HEK293 (cell line): Measurements from ENCODE around the gene ZNF821.
A peak's percentile ranks its signal among the peaks of the same experiment; 100 is the strongest.

Experiments used
- CTCF ChIA-PET: fragments of 350-600 bp; formaldehyde crosslinking; extraction: SDS; loops from one replicate; lab custom pipeline; 2021; ENCODE audit warnings: antibody characterized with exemption; lab: Yijun Ruan, JAX
- POLR2A ChIA-PET: fragments of 300-600 bp; formaldehyde crosslinking; extraction: SDS; loops from one replicate; lab custom pipeline; 2020; ENCODE audit warnings: antibody characterized with exemption, inconsistent platforms; lab: Yijun Ruan, JAX
- H3K27ac ChIP-seq: fragments of 200-500 bp; sonication (Bioruptor generic); 2 replicates; pipeline ENCODE4 v1.5.1; 2014; ENCODE audit warnings: low read depth, low read length, control low read depth, inconsistent platforms; ENCODE audit errors: extremely low read depth
- H3K36me3 ChIP-seq, 2 experiments: fragments of 200-500 bp in 1 of 2; sonication (Bioruptor generic) in 1 of 2; 1 replicate in 1 of 2; 2 replicates in 1 of 2; pipeline ENCODE4 v1.5.1; 2014 to 2017; ENCODE audit warnings: inconsistent platforms in 2 of 2, low read length in 2 of 2; ENCODE audit not compliant: control insufficient read depth in 2 of 2, insufficient read depth in 1 of 2
- H3K4me1 ChIP-seq: fragments of 200-500 bp; sonication (Bioruptor generic); 2 replicates; pipeline ENCODE4 v1.5.1; 2014; ENCODE audit warnings: mild to moderate bottlenecking, low read length, inconsistent platforms; ENCODE audit not compliant: control insufficient read depth, insufficient read depth
- H3K4me3 ChIP-seq: 2 replicates; pipeline ENCODE4 v1.5.1; 2011; ENCODE audit warnings: low read depth, mild to moderate bottlenecking, control low read depth, low read length, moderate library complexity
- H3K9me3 ChIP-seq: fragments of 200-500 bp; sonication (Bioruptor generic); 2 replicates; pipeline ENCODE4 v1.5.1; 2014; ENCODE audit warnings: low read depth, low read length, inconsistent platforms; ENCODE audit not compliant: control insufficient read depth, insufficient read depth
- BCL11B ChIP-seq: fragments of 450-650 bp; formaldehyde crosslinking; IDR thresholded peaks from 2 replicates; pipeline ENCODE4 v1.5.1; 2016; ENCODE audit warnings: low read depth, missing biosample characterization, missing genetic modification characterization
- EGR2 ChIP-seq: fragments of 450-650 bp; formaldehyde crosslinking; IDR thresholded peaks from 2 replicates; pipeline ENCODE4 v1.5.1; 2016; ENCODE audit warnings: low read depth, missing biosample characterization, missing genetic modification characterization
- KLF8 ChIP-seq: fragments of 450-650 bp; formaldehyde crosslinking; IDR thresholded peaks from 2 replicates; pipeline ENCODE4 v1.5.1; 2016; ENCODE audit warnings: missing biosample characterization, missing genetic modification characterization
- RBAK ChIP-seq: fragments of 450-650 bp; formaldehyde crosslinking; IDR thresholded peaks from 2 replicates; pipeline ENCODE4 v1.5.1; 2016; ENCODE audit warnings: missing biosample characterization, missing genetic modification characterization
- REPIN1 ChIP-seq: fragments of 450-650 bp; formaldehyde crosslinking; IDR thresholded peaks from 2 replicates; pipeline ENCODE4 v1.5.1; 2017; ENCODE audit warnings: missing biosample characterization, missing genetic modification characterization, low read depth
- SALL2 ChIP-seq: fragments of 450-650 bp; formaldehyde crosslinking; IDR thresholded peaks from 2 replicates; pipeline ENCODE4 v1.5.0; 2017; ENCODE audit warnings: missing biosample characterization, mild to moderate bottlenecking, missing genetic modification characterization, borderline replicate concordance
- SCRT2 ChIP-seq: fragments of 450-650 bp; formaldehyde crosslinking; IDR thresholded peaks from 2 replicates; pipeline ENCODE4 v1.5.1; 2016; ENCODE audit warnings: missing biosample characterization, missing genetic modification characterization
- SP2 ChIP-seq: fragments of 450-650 bp; formaldehyde crosslinking; IDR thresholded peaks from 2 replicates; pipeline ENCODE4 v1.5.1; 2016; ENCODE audit warnings: missing biosample characterization, missing genetic modification characterization
- SP3 ChIP-seq: fragments of 450-650 bp; formaldehyde crosslinking; IDR thresholded peaks from 2 replicates; pipeline ENCODE4 v1.5.1; 2016; ENCODE audit warnings: missing biosample characterization, missing genetic modification characterization
- ZBTB1 ChIP-seq: fragments of 450-650 bp; formaldehyde crosslinking; IDR thresholded peaks from 2 replicates; pipeline ENCODE4 v1.5.1; 2016; ENCODE audit warnings: missing biosample characterization, missing genetic modification characterization
- ZBTB17 ChIP-seq: fragments of 450-650 bp; formaldehyde crosslinking; IDR thresholded peaks from 2 replicates; pipeline ENCODE4 v1.5.1; 2016; ENCODE audit warnings: missing biosample characterization, missing genetic modification characterization
- ZBTB8A ChIP-seq: fragments of 450-650 bp; formaldehyde crosslinking; IDR thresholded peaks from 2 replicates; pipeline ENCODE4 v1.5.1; 2016; ENCODE audit warnings: missing biosample characterization, missing genetic modification characterization
- ZNF155 ChIP-seq: fragments of 450-650 bp; formaldehyde crosslinking; IDR thresholded peaks from 2 replicates; pipeline ENCODE4 v1.5.1; 2016; ENCODE audit warnings: missing biosample characterization, missing genetic modification characterization
- ZNF175 ChIP-seq: fragments of 450-650 bp; formaldehyde crosslinking; IDR thresholded peaks from 2 replicates; pipeline ENCODE4 v1.5.1; 2016; ENCODE audit warnings: missing biosample characterization, missing genetic modification characterization
- ZNF2 ChIP-seq: fragments of 450-650 bp; formaldehyde crosslinking; IDR thresholded peaks from 2 replicates; pipeline ENCODE4 v1.5.1; 2016; ENCODE audit warnings: missing biosample characterization, missing genetic modification characterization
- ZNF223 ChIP-seq: fragments of 450-650 bp; formaldehyde crosslinking; IDR thresholded peaks from 2 replicates; pipeline ENCODE4 v1.5.1; 2016; ENCODE audit warnings: missing biosample characterization, missing genetic modification characterization
- ZNF302 ChIP-seq: fragments of 450-650 bp; formaldehyde crosslinking; IDR thresholded peaks from 2 replicates; pipeline ENCODE4 v1.5.1; 2016; ENCODE audit warnings: missing biosample characterization, missing genetic modification characterization, low read depth
- ZNF366 ChIP-seq: fragments of 450-650 bp; formaldehyde crosslinking; conservative IDR thresholded peaks from 2 replicates; pipeline ENCODE4 v1.5.1; 2016; ENCODE audit warnings: missing biosample characterization, missing genetic modification characterization
- ZNF404 ChIP-seq: fragments of 450-650 bp; formaldehyde crosslinking; IDR thresholded peaks from 2 replicates; pipeline ENCODE4 v1.5.1; 2017; ENCODE audit warnings: missing biosample characterization, missing genetic modification characterization
- ZNF416 ChIP-seq: fragments of 450-650 bp; formaldehyde crosslinking; IDR thresholded peaks from 2 replicates; pipeline ENCODE4 v1.5.1; 2016; ENCODE audit warnings: missing biosample characterization, missing genetic modification characterization
- ZNF518A ChIP-seq: fragments of 450-650 bp; formaldehyde crosslinking; conservative IDR thresholded peaks from 2 replicates; pipeline ENCODE4 v1.5.1; 2016; ENCODE audit warnings: low read depth, missing biosample characterization, missing genetic modification characterization
- ZNF544 ChIP-seq: fragments of 450-650 bp; formaldehyde crosslinking; IDR thresholded peaks from 2 replicates; pipeline ENCODE4 v1.5.0; 2017; ENCODE audit warnings: missing biosample characterization, missing genetic modification characterization
- ZNF571 ChIP-seq: fragments of 450-650 bp; formaldehyde crosslinking; IDR thresholded peaks from 2 replicates; pipeline ENCODE4 v1.5.0; 2017; ENCODE audit warnings: missing biosample characterization, missing genetic modification characterization
- ZNF645 ChIP-seq: fragments of 450-650 bp; formaldehyde crosslinking; IDR thresholded peaks from 2 replicates; pipeline ENCODE4; 2016; ENCODE audit warnings: missing biosample characterization, missing genetic modification characterization
- ZNF76 ChIP-seq: fragments of 450-650 bp; formaldehyde crosslinking; IDR thresholded peaks from 2 replicates; pipeline ENCODE4; 2016; ENCODE audit warnings: low read depth, missing biosample characterization, missing genetic modification characterization, borderline replicate concordance
- ZNF837 ChIP-seq: fragments of 450-650 bp; formaldehyde crosslinking; IDR thresholded peaks from 2 replicates; pipeline ENCODE4 v1.5.1; 2016; ENCODE audit warnings: missing biosample characterization, missing genetic modification characterization
- TF ChIP-seq, protein P1 (sequence below): fragments of 450-650 bp; formaldehyde crosslinking; IDR thresholded peaks from 2 replicates; pipeline ENCODE4 v1.5.1; 2016; ENCODE audit warnings: missing biosample characterization, missing genetic modification characterization

Gene ZNF821

DNA sequence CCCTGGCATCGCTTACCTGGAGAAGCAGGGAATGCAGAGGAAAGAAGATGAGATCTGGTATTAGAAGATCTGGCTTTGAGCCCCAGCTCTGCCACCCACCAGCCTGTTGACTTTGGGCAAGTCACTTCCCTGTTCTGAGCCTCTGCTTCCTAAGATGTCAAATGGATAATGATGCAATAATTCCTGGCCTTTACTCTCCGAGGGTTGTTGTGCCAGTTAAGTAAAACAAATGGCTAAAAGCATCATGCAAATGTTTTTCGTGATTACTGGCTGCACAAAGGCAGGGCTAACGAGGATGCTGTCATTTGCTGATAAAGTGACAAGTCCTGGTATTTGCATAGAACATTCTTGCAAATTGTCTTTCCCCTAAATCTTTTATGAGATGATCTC, 1.3 kb upstream of the ZNF821 start:
- Histone ChIP-seq H3K36me3 (peaks cover 0 to 12% of the 10 kb centered on the region in 2 experiments; a peak in 1 of 3 replicates), H3K4me3 (no peak overlapping the region)
- POLR2A ChIA-PET: interaction anchor here (0.7 to 1.4 kb wide), 5 partner anchors 9 to 72 kb away, joined by 3 to 8 read pairs (median 4); partner anchors contain the start of gene IST1
- peak; percentile 20; the same call in 1 of the 2 replicates for TF ChIP-seq ZNF518A (tag by site-specific recombination)
- TF ChIP-seq ZNF366 (tag by site-specific recombination): 0 out of 2 replicates have a peak, but pooled peaks have one; percentile 15
- TF ChIP-seq ZBTB17 (tag by site-specific recombination): 0 out of 2 replicates have a peak, but pooled peaks have one; percentile 14
- TF ChIP-seq SCRT2 (tag by site-specific recombination): peak; percentile 63; the same call in 1 of the 2 replicates
- TF ChIP-seq RBAK: no peak
- TF ChIP-seq, all 188 proteins: peak for 4
- CTCF ChIA-PET: interaction anchor here (0.7 to 1.9 kb wide), 3 partner anchors 77 to 213 kb away, joined by 3 to 7 read pairs (median 3); partner anchors contain the start of gene HPR
- H3K27ac ChIP-seq: no peak overlapping the region
- H3K4me1 ChIP-seq: 0 out of 2 replicates have a peak, but pooled peaks cover 2% of the 10 kb centered on the region
- H3K9me3 ChIP-seq: no peaks in the 10 kb centered on the region

DNA sequence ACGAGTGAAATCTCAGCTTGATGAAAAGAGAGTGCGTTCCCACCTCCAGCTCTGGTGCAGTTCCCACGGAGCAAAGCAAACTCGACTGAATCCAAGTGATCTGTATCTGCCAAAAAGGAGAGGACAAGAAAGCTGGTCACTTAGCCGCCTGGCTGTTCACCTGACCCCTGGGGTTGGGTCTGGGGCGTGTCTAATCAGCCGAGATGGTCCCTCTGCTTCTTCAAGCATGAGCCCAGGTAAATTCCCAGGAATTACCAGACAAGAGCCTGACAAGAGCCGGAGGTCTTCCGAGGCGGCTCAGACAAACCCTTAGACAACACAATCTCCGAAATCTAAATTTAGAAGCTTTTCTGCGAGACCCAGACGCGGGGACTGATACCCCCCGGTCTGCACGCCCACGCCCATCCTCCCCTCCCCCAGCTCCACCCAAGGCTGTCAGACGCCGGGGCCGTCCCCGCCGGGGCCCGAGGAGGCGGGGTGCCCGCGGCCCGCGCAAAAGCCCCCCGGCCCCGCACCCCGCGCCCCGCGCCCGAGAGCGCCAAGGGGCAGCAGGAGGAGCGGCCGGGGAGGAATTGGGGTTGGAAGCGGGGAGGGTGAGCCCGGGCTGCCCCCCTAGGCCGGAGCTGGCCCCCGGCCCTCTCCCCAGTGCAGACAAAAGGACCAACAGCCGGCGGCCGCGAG, 674 bp downstream of the ZNF821 start:
- Histone ChIP-seq H3K4me3 (peak overlapping the region; percentile 82), H3K27ac (peak overlapping the region; percentile 89), H3K9me3 (no peaks in the 10 kb centered on the region), H3K4me1 (0 out of 2 replicates have a peak, but pooled peaks cover 2% of the 10 kb centered on the region), H3K36me3 (peaks cover 13 to 31% of the 10 kb centered on the region in 2 experiments)
- ChIA-PET POLR2A (interaction anchor here (0.9 to 2.8 kb wide), 5 partner anchors 11 to 385 kb away, joined by 3 to 51 read pairs (median 3); partner anchors contain the start of gene IST1), CTCF (interaction anchor here (0.5 to 5.4 kb wide), 31 partner anchors 8 to 1125 kb away, joined by 3 to 59 read pairs (median 4); partner anchors contain the start of genes AP1G1, DHX38 and TXNL4B)
- TF ChIP-seq ZNF223 (tag by site-specific recombination) (no peak), KLF8 (peak; percentile 75; the same call in 1 of the 2 replicates), ZNF2 (tag by site-specific recombination) (no peak), ZNF837 (no peak), ZNF544 (tag by site-specific recombination) (no peak), ZNF76 (no peak), EGR2 (tag by site-specific recombination) (peak; percentile 53; the same call in 1 of the 2 replicates), RBAK (no peak), BCL11B (tag by site-specific recombination) (no peak), ZBTB8A (tag by site-specific recombination) (no peak), ZNF175 (tag by site-specific recombination) (no peak), SALL2 (no peak), ZNF404 (tag by site-specific recombination) (no peak), ZBTB1 (no peak), SP2 (tag by site-specific recombination) (peak; percentile 34; the same call in 1 of the 2 replicates), ZNF571 (tag by site-specific recombination) (no peak), ZNF645 (tag by site-specific recombination) (no peak), ZNF302 (no peak), SP3 (peak; percentile 71), ZNF155 (tag by site-specific recombination) (no peak), REPIN1 (no peak), ZNF416 (tag by site-specific recombination) (no peak)
- TF ChIP-seq, protein P1, sequence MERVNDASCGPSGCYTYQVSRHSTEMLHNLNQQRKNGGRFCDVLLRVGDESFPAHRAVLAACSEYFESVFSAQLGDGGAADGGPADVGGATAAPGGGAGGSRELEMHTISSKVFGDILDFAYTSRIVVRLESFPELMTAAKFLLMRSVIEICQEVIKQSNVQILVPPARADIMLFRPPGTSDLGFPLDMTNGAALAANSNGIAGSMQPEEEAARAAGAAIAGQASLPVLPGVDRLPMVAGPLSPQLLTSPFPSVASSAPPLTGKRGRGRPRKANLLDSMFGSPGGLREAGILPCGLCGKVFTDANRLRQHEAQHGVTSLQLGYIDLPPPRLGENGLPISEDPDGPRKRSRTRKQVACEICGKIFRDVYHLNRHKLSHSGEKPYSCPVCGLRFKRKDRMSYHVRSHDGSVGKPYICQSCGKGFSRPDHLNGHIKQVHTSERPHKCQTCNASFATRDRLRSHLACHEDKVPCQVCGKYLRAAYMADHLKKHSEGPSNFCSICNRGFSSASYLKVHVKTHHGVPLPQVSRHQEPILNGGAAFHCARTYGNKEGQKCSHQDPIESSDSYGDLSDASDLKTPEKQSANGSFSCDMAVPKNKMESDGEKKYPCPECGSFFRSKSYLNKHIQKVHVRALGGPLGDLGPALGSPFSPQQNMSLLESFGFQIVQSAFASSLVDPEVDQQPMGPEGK (tag by site-specific recombination): peak; percentile 21
